GM23248 (cell line): ENCODE data around the gene RASSF5.

Experiments
- EZH2 ChIP-seq: fragments of 200-600 bp; sonication (generic); IDR thresholded peaks from 2 replicates; pipeline ENCODE4 v1.6.1; 2018; ENCODE audit warnings: antibody characterized with exemption, mild to moderate bottlenecking; ENCODE audit not compliant: insufficient read depth, poor library complexity, severe bottlenecking
- EZH2phosphoT487 ChIP-seq: fragments of 200-600 bp; sonication (generic); IDR thresholded peaks from 2 replicates; pipeline ENCODE4 v1.6.1; 2018; ENCODE audit warnings: antibody characterized with exemption, moderate library complexity, mild to moderate bottlenecking, low read depth; ENCODE audit not compliant: insufficient read depth

DNA sequence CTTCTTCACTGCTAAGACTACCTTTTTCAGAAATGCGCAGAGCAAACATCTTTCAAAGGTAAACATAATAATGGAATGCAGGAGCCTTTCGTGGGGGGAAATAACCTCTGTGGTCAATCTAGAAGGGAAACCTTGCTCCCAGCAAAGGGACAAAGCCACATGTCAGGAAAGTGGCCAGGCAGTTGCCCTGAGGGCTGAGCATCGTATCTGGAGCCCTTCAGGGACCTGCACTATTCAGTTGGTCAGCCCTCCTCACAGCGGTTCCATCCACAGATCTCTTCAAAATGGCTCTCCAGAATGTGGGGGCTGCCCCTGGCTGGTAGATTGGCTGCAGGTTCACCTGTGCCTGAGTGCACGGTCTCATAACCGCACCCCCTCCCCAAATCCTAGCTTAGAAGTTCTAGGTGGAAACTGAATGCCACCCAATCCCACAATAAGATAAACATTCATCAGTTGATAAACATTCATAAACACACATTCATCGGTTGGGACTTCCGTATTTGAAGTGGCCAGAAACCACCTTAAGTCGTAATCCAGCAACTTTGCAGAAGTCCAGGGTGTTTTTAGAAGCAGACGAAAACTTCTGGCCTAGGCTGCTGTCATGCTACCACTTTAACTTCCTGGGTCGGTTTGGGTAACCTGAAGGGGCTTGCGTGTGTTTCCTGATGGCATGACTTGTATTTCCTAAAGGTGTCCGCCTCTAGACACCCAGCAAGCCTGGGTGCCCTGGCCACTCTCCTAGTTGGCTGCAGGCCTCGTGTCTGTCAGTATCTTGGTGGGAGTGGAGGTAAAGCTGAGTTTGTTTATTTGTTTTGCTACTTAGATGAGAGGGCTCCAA is 50.5 kb downstream of the RASSF5 start:
- TF ChIP-seq EZH2 (no peak), EZH2phosphoT487 (no peak)
